SJCRH30 (cell line): ENCODE measurements around the gene KRTAP22-2. TPM values are rescaled to one million over a fixed set of nuclear protein-coding genes. Genes with fewer than 3 reads are reported as not detected.

Source experiments
- DNase-seq, 2 experiments: peaks; one replicate each; pipeline ENCODE4 v3.0.0-alpha.2; 2015 to 2020
- H3K27ac ChIP-seq: fragments of 250-450 bp; sonication (Bioruptor Pico); 2 replicates; pipeline ENCODE4 v1.5.1; 2020; ENCODE audit warnings: mild to moderate bottlenecking, moderate library complexity
- H3K27me3 ChIP-seq: fragments of 250-450 bp; sonication (Bioruptor Pico); 2 replicates; pipeline ENCODE4 v1.5.1; 2020; ENCODE audit warnings: mild to moderate bottlenecking, moderate library complexity
- H3K36me3 ChIP-seq: fragments of 250-450 bp; sonication (Bioruptor Pico); 2 replicates; pipeline ENCODE4 v1.5.1; 2020; ENCODE audit warnings: mild to moderate bottlenecking, moderate library complexity
- H3K4me1 ChIP-seq: fragments of 250-450 bp; sonication (Bioruptor Pico); 2 replicates; pipeline ENCODE4 v1.5.1; 2020; ENCODE audit warnings: mild to moderate bottlenecking, moderate library complexity
- H3K4me3 ChIP-seq: fragments of 250-450 bp; sonication (Bioruptor Pico); 2 replicates; pipeline ENCODE4 v1.5.1; 2020; ENCODE audit warnings: mild to moderate bottlenecking, moderate library complexity
- H3K9me3 ChIP-seq: fragments of 250-450 bp; sonication (Bioruptor Pico); replicated peaks from 2 replicates; pipeline ENCODE4 v1.5.1; 2020; ENCODE audit warnings: mild to moderate bottlenecking, moderate library complexity
- total RNA-seq: library from RNA; depleted of rRNA; stranded (reverse); fragments of >200 nt; shearing (Covaris generic); gene quantifications from 2 replicates; pipeline ENCODE4 v1.2.3, GENCODE V29; 2014; rRNA removed

The KRTAP22-2 gene
- total RNA-seq, result not detected in 2 replicates

DNA sequence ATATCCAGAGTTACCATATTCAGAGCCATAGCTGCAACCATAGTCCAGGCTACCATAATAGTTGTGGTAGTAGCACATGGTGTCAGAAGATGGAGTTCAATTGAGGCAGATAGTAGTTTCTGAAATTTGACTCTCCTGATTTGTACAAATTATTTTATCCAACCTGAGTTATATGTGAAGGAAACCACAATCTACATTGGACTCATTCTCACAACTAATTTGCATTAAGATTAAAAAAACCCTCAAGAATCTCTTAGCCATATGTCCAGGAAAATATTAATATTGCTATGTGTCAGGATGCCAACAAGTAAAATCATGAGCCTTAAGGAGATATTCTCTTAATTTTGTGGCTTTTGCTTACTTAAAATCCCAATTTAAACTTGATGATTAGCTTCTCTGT, at the start of gene KRTAP22-2:
Gene KRTAP22-2 (minus strand): TSS at position 101 of the 400 bp plus-strand sequence.
- Histone ChIP-seq H3K4me3 (no peak within 1 kb of the TSS), H3K4me1 (no peaks in the 10 kb centered on the region; the same call in 1 of the 2 replicates), H3K27me3 (no peaks in the 10 kb centered on the region), H3K9me3 (no peaks in the 10 kb centered on the region), H3K36me3 (0 out of 2 replicates have a peak, but pooled peaks cover 2% of the 10 kb centered on the region), H3K27ac (no peak within 1 kb of the TSS)
- DNase-seq, result no peak

DNA sequence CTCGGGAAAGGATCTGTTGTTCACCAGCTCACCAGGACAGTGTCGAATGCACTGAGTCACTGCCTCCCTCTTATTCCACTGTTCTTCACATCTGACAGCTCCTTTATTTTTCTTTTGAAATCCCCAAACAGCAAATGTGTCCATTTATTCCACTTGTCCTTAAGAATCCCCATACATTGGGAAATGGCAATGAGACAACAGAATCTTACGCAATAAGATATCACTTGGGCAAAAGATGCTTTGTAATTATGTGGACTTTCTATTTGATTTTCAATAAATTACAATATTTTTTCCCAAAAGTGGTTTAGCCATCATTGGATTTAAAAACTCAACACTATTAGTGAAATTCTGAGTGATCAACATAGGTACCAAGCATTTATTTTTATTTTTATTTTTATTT, 48.5 kb upstream of the KRTAP22-2 start:
- no peak overlapping the region for H3K4me3 ChIP-seq
- no peak overlapping the region for H3K27ac ChIP-seq
- no peaks in the 10 kb centered on the region for H3K9me3 ChIP-seq
- H3K4me1 ChIP-seq, result no peaks in the 10 kb centered on the region
- H3K27me3 ChIP-seq, result no peaks in the 10 kb centered on the region; the same call in 1 of the 2 replicates
- DNase-seq, result no peak
- no peaks in the 10 kb centered on the region for H3K36me3 ChIP-seq

DNA sequence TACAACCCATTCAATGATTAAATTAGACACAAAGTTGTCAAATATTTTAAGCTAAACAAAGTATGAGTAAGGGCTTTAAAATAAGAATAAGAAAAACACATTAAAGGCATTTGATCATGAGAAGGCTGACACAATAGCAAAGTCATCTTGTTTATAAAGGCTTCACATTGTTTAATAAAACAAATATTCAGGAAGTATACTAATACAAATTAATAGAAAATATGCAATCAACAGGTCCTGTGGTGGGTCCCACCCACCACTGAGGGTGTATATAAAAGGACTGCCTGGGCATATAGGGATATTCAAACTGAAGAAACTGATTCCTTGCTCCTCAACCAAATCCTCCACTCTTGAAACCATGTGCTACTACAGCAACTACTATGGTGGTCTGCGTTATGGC, 44.7 kb upstream of the KRTAP22-2 start, which contains the start of gene KRTAP20-2:
Gene KRTAP20-2 (plus strand): TSS at position 301 of the 400 bp plus-strand sequence. CDS start 58 bp downstream, at position 359.
- Histone ChIP-seq H3K4me3 (no peak within 1 kb of the TSS), H3K27me3 (no peaks in the 10 kb centered on the region; the same call in 1 of the 2 replicates), H3K9me3 (no peaks in the 10 kb centered on the region), H3K4me1 (no peaks in the 10 kb centered on the region), H3K27ac (no peak within 1 kb of the TSS), H3K36me3 (no peaks in the 10 kb centered on the region)
- no peak for DNase-seq

DNA sequence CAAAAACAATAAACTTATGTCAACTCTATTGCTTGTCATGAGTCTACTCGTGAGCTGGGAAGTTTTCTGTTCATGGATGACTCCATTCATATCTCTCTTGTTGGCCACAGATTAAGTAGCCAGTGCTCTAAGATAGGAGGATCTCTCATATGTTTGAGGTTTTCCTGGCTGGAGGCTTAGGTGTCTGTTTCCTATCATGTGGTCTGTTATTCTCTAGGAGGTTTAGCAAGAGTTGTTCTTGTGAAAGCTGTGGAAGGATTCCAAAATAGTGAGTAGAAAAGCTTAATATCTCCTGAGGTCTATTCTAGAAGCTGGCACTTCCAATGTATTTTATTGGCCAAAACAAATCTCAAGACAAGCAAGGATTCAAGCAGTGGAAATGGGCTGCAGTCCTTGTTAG, 39.0 kb upstream of the KRTAP22-2 start:
- no peak overlapping the region for H3K4me3 ChIP-seq
- H3K9me3 ChIP-seq, result no peaks in the 10 kb centered on the region
- no peaks in the 10 kb centered on the region for H3K4me1 ChIP-seq
- H3K27ac ChIP-seq, result no peak overlapping the region
- H3K36me3 ChIP-seq, result no peaks in the 10 kb centered on the region
- H3K27me3 ChIP-seq, result peaks cover 3% of the 10 kb centered on the region; the same call in 1 of the 2 replicates
- DNase-seq, result no peak

DNA sequence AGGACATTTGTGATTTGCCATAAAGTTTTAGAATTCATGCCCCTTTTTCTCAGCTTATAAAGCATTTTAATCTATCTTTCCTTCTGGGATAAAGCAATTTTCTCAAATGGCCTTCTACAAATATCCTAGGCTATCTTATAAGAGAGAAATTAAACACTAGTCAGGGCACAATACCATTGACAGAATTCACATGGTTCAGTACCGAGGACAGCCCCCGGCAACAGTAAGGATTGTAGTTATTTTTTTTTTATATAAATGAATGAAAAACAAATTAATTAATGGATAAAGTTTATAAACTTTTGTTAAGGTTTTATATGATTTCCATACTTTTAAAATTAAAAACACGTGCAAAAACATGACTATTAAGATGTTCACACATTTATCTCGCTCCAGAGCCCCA, 37.9 kb upstream of the KRTAP22-2 start:
- no peaks in the 10 kb centered on the region for H3K4me1 ChIP-seq
- no peak overlapping the region for H3K4me3 ChIP-seq
- no peaks in the 10 kb centered on the region for H3K36me3 ChIP-seq
- 0 out of 2 replicates have a peak, but pooled peaks cover 3% of the 10 kb centered on the region for H3K27me3 ChIP-seq
- H3K27ac ChIP-seq, result no peak overlapping the region
- DNase-seq, result no peak
- no peaks in the 10 kb centered on the region for H3K9me3 ChIP-seq

DNA sequence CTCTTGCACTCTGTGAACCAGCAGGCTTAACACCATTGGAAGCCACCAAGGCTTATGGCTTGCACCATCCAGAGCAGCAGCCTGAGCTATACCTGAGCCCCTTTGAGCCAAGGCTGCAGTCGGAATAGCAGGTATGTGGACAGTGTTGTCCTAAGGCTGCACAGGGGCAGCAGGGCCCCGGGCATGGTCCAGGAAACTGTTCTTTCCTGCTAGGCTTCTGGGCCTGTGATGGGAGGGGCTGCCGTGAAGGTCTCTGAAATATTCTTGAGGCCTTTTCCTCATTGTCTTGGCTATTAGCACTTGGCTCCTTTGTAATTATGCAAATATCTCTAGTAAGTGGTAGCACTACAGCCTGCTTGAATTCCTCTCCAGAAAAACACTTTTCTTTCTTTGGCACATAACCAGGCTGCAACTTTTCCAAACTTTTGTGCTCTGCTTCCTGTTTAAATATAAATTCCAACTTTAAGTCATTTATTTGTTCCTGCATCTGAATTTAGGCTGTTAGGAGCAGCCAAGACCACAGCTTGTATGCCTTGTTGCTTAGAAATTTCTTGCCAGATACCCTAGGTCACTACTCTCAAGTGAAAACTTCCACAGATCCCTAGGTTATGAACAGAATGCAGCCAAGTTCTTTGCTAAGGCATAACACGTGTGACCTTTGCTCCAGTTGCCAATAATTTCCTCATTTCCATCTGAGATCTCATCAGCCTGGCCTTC, 35.4 kb upstream of the KRTAP22-2 start:
- H3K4me3 ChIP-seq, result no peak overlapping the region
- H3K36me3 ChIP-seq, result no peaks in the 10 kb centered on the region
- 0 out of 2 replicates have a peak, but pooled peaks cover 6% of the 10 kb centered on the region for H3K27me3 ChIP-seq
- DNase-seq, result no peak
- H3K9me3 ChIP-seq, result no peaks in the 10 kb centered on the region
- no peak overlapping the region for H3K27ac ChIP-seq
- H3K4me1 ChIP-seq, result no peaks in the 10 kb centered on the region

DNA sequence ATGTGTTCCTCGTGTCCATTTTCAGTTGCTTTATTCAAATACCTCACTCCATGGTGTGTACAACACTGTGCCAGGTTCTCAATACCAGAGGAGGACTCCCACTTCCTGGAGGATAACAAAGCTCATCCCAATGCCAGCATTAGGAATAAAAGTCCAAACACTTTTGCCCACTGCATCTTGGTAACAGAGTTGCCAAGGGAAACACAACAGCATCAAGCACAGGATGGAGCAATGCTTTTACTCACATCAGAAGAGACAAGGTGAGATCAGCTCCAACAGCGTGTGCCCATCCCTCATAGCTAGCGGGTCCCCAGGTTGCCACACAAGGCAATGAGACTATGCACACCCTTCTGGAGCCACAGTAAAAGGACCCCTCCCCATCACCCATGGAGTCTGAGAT, 33.2 kb upstream of the KRTAP22-2 start:
- no peaks in the 10 kb centered on the region for H3K9me3 ChIP-seq
- 0 out of 2 replicates have a peak, but pooled peaks cover 3% of the 10 kb centered on the region for H3K27me3 ChIP-seq
- no peak for DNase-seq
- H3K4me3 ChIP-seq, result no peak overlapping the region
- no peak overlapping the region for H3K27ac ChIP-seq
- no peaks in the 10 kb centered on the region for H3K4me1 ChIP-seq
- H3K36me3 ChIP-seq, result no peaks in the 10 kb centered on the region

DNA sequence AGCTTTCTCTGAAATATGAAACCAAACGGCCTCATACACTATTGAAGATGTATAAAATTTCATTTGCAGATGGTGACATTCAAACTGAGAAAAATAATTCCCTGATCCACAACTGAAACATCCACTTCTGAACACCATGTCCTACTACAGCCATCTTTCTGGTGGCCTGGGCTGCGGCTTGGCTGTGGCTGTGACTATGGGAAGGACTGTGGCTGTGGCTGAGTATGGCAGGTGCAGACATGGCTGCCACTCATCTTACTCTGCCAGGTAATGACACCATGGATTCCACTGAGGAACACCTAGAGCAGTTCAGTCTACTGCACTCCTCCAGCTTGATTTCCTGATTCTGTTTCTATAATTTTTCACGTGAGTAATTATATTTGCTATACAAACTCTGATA, 30.3 kb upstream of the KRTAP22-2 start, which contains the start of gene KRTAP20-4:
Gene KRTAP20-4 (plus strand): TSS at position 106 of the 400 bp plus-strand sequence.
- DNase-seq, result no peak
- H3K9me3 ChIP-seq, result no peaks in the 10 kb centered on the region
- 0 out of 2 replicates have a peak, but pooled peaks cover 3% of the 10 kb centered on the region for H3K27me3 ChIP-seq
- no peaks in the 10 kb centered on the region for H3K4me1 ChIP-seq
- no peak within 1 kb of the TSS for H3K4me3 ChIP-seq
- H3K36me3 ChIP-seq, result no peaks in the 10 kb centered on the region
- H3K27ac ChIP-seq, result no peak within 1 kb of the TSS

DNA sequence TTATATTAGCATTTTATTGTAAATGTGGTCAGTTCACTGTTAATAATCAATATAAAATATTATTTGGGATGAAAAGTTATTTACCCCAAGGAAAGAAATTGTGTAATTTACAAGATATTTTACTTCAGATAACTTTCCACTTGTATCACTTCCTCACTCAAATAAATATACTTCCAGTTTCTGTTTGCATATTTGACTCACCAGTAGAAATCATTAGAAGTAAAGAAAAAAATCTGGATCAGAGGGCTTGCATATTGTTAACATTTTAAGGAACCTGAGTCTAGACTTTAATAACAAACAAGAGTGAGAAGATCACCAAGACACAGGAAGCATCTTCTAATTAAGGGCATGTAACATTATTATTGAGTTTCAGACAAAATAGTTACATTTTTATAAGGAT, 29.9 kb upstream of the KRTAP22-2 start:
- H3K27me3 ChIP-seq, result 0 out of 2 replicates have a peak, but pooled peaks cover 3% of the 10 kb centered on the region
- no peaks in the 10 kb centered on the region for H3K9me3 ChIP-seq
- H3K4me3 ChIP-seq, result no peak overlapping the region
- H3K36me3 ChIP-seq, result no peaks in the 10 kb centered on the region
- no peak overlapping the region for H3K27ac ChIP-seq
- no peaks in the 10 kb centered on the region for H3K4me1 ChIP-seq
- no peak for DNase-seq

DNA sequence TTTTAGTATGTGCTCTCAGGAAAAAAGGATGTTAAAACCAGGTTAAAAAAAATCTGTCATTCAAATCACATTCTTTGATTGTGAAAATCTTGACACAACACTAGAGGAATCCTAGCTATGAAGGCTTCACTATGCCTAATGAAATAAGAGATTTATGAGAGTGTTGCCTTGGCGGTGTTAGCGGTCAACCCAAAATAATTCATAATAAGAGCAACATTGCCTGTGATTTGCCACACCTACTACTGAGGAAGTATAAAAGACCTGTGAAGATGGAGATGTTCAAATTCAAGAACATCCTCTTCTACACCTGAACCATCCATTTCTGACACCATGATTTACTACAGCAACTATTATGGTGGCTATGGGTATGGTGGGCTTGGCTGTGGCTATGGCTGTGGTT, 25.9 kb upstream of the KRTAP22-2 start, which contains the start of gene KRTAP20-1:
Gene KRTAP20-1 (plus strand): TSS at position 301 of the 400 bp plus-strand sequence. CDS start 30 bp downstream, at position 331.
- Histone ChIP-seq H3K36me3 (no peaks in the 10 kb centered on the region), H3K27ac (no peak within 1 kb of the TSS), H3K27me3 (0 out of 2 replicates have a peak, but pooled peaks cover 2% of the 10 kb centered on the region), H3K9me3 (no peaks in the 10 kb centered on the region), H3K4me3 (no peak within 1 kb of the TSS), H3K4me1 (no peaks in the 10 kb centered on the region)
- no peak for DNase-seq

DNA sequence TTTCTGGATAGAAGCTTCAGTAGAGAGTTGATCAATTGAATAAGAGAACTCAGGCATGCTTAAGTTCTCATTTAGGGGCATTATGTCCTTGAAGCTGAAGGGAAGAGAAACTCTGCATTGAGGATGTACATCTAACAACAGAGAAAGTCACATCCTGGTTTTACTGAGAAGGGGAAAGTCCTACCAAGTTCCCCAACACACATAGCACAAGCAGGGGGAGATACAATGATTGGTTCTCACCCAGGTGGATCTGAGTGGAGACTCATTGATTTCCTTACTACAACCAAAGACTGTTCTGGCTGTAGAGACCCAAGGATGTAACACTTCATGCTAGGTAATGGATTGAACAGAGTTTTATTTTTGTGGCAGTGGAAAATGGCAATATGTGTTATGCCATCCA, 25.0 kb upstream of the KRTAP22-2 start:
- H3K9me3 ChIP-seq, result no peaks in the 10 kb centered on the region
- DNase-seq, result no peak
- H3K4me1 ChIP-seq, result no peaks in the 10 kb centered on the region
- H3K4me3 ChIP-seq, result no peak overlapping the region
- H3K27me3 ChIP-seq, result no peaks in the 10 kb centered on the region
- H3K27ac ChIP-seq, result no peak overlapping the region
- no peaks in the 10 kb centered on the region for H3K36me3 ChIP-seq

DNA sequence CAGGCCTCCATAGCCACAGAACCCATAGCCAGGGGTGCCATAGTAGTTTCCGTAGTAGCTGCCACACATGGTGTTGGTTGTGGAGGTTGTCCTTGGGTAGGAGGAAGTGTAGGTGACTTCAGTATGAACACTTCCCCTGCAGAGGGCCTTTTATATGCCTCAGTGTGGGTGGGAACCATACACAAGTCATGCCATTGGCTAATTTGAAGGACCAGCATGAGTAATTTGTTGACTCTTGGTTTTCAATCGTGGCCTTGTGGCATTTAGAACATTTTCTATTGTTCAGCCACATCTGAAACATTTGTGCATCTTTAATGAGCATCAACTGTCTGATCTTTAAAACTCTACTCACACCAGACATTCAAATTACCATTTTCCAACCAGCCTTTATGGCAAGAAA, 23.6 kb upstream of the KRTAP22-2 start, which contains the start of gene KRTAP6-1:
Gene KRTAP6-1 (minus strand): TSS at position 95 of the 400 bp plus-strand sequence. CDS start 26 bp downstream, at position 69.
- Histone ChIP-seq H3K4me3 (no peak within 1 kb of the TSS), H3K36me3 (no peaks in the 10 kb centered on the region), H3K27me3 (no peaks in the 10 kb centered on the region), H3K4me1 (no peaks in the 10 kb centered on the region), H3K27ac (no peak within 1 kb of the TSS), H3K9me3 (no peaks in the 10 kb centered on the region)
- no peak for DNase-seq

DNA sequence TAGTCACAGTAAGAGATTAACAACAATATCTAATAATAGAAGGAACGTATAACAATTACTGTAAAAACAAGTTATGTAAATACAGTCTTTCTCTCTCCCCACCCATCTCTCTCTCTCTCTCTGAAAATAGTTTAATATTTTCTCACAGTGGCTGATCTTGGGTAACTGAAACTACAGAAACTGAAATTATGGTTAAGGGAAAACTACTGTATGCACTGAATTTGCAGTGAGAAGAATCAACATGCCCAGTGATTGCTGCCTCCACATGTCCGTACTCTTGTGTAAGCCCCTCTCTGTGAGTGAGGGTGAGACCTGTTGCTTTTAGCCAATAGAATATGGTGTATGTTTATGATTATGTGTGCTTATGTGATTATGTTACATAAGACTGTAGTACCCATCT, 21.9 kb upstream of the KRTAP22-2 start:
- H3K27ac ChIP-seq, result no peak overlapping the region
- no peaks in the 10 kb centered on the region for H3K36me3 ChIP-seq
- no peak for DNase-seq
- no peaks in the 10 kb centered on the region for H3K4me1 ChIP-seq
- no peaks in the 10 kb centered on the region for H3K27me3 ChIP-seq
- H3K4me3 ChIP-seq, result no peak overlapping the region
- H3K9me3 ChIP-seq, result no peaks in the 10 kb centered on the region

DNA sequence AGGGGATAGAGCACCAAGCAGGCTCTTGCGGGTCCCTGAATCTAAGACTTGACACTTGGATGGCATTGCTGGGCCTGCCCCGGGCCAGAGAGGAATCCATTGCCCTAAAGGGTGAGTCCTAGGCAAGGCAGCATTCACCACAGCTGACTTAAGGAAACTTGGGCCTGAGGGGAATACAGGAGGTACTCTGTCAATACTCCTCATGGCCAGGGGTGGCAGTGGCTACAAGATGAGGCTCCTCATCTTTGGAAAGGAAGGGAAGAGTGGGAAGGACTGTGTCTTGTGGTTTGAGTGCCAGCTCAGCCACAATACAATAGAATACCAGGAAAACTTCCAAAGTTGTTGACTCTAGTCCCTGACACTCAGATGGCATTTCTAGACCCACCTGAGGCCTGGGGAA, 15.8 kb upstream of the KRTAP22-2 start:
- Histone ChIP-seq H3K4me1 (no peaks in the 10 kb centered on the region), H3K9me3 (no peaks in the 10 kb centered on the region), H3K27ac (no peak overlapping the region), H3K27me3 (no peaks in the 10 kb centered on the region), H3K36me3 (no peaks in the 10 kb centered on the region), H3K4me3 (no peak overlapping the region)
- no peak for DNase-seq

DNA sequence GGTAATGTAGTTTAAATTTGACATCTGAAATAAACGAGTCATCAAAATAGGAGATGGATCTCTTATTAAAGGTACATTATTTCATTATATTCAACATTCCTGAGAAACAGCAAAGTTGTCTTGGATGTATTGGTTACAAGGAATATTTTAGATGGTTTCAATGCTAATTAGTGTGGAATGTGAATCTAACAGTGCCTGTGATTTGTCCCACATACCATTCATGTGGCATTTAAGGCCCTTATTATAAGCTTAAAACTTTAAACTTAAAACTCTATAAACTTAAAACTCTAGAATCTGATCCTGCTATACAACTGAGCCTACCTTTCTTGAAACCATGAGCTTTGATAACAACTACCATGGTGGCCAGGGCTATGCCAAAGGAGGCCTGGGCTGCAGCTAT, 10.6 kb upstream of the KRTAP22-2 start, which contains the start of gene KRTAP22-1:
Gene KRTAP22-1 (plus strand): TSS at position 301 of the 400 bp plus-strand sequence.
- Histone ChIP-seq H3K27me3 (no peaks in the 10 kb centered on the region), H3K4me1 (no peaks in the 10 kb centered on the region), H3K9me3 (no peaks in the 10 kb centered on the region), H3K4me3 (no peak within 1 kb of the TSS), H3K27ac (no peak within 1 kb of the TSS), H3K36me3 (no peaks in the 10 kb centered on the region)
- no peak for DNase-seq
